ENCODE data around the gene NEK6.

The NEK6 gene

DNA sequence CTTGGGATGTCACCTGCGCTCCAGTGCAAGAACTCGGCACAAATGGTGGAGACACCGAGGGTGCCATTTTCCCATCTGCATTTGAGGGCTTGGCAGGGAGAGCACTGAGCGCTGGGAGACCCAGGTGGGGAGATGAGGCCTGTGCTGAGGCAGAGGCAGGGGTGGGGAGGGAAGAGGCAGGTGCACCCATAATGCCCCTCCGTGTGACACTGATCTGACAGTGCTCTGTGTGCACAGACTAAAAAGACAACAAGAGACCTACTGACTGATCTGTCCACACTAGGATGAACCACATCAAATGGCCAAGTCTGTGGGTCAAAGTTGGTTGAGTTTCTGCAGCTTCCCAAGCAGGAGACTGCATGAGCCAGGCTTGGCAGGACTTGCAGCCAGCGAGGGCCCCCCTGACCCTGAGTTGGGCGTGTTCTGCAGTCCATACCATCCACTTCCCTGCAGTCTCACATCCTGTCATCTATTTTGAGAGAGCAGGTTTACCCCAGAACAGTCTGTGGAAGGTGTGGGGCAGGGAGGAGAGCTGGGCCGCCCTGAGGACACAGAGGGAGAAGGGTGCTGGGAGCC is 41.9 kb downstream of the NEK6 start:
- Mint-ChIP-seq H3K27me3 (ENCODE audit: low read depth) (peaks cover 3% of the 10 kb centered on the region), H3K27ac (no peak overlapping the region), H3K4me1 (ENCODE audit: low read depth) (no peaks in the 10 kb centered on the region), H3K4me3 (no peak overlapping the region), H3K9me3 (no peaks in the 10 kb centered on the region), H3K36me3 (ENCODE audit: low read depth) (no peaks in the 10 kb centered on the region)

- H3K9me3 Mint-ChIP-seq = no peaks in the 10 kb centered on the region
- no peak overlapping the region for H3K4me3 Mint-ChIP-seq
- no peak overlapping the region for H3K27ac Mint-ChIP-seq
- H3K27me3 Mint-ChIP-seq (ENCODE audit: low read depth) = no peaks in the 10 kb centered on the region
- H3K4me1 Mint-ChIP-seq (ENCODE audit: low read depth) = no peaks in the 10 kb centered on the region
- no peaks in the 10 kb centered on the region for H3K36me3 Mint-ChIP-seq (ENCODE audit: low read depth)
These were observed 42.6 kb downstream of the NEK6 start for GRCh38 chr9:124300312-124300711.

- Mint-ChIP-seq H3K27me3 (ENCODE audit: low read depth) (peaks cover 3% of the 10 kb centered on the region), H3K4me1 (ENCODE audit: low read depth) (no peaks in the 10 kb centered on the region), H3K36me3 (ENCODE audit: low read depth) (no peaks in the 10 kb centered on the region), H3K9me3 (no peaks in the 10 kb centered on the region), H3K27ac (no peak overlapping the region), H3K4me3 (no peak overlapping the region)
These were observed 45.2 kb downstream of the NEK6 start for GRCh38 chr9:124302921-124303320.

- Mint-ChIP-seq H3K27ac (no peak overlapping the region), H3K27me3 (ENCODE audit: low read depth) (peaks cover 3% of the 10 kb centered on the region), H3K36me3 (ENCODE audit: low read depth) (no peaks in the 10 kb centered on the region), H3K4me1 (ENCODE audit: low read depth) (no peaks in the 10 kb centered on the region), H3K4me3 (no peak overlapping the region), H3K9me3 (no peaks in the 10 kb centered on the region)
These were observed 46.0 kb downstream of the NEK6 start for GRCh38 chr9:124303762-124304161.

DNA sequence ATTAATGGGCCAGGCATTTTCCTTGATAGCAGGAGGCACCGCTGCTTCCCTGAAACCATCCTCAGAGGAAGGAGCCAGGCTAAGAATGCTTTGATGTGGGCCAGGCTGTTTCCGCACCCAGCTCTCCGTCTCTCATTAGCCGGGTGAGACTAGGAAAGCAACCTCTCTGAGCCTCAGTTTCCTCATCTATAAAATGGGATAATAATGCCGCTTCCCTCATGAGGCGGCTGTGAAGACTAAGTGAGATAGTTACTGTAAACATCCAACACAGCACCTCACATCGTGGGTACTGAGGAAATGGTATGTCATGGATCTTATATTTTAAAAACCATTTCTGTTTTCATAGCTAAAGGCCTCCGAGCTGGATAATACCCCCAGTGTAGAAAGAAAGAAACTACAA is 46.5 kb downstream of the NEK6 start:
- Mint-ChIP-seq H3K4me3 (no peak overlapping the region), H3K4me1 (ENCODE audit: low read depth) (no peaks in the 10 kb centered on the region), H3K9me3 (no peaks in the 10 kb centered on the region), H3K36me3 (ENCODE audit: low read depth) (no peaks in the 10 kb centered on the region), H3K27ac (no peak overlapping the region), H3K27me3 (ENCODE audit: low read depth) (peaks cover 3% of the 10 kb centered on the region)

DNA sequence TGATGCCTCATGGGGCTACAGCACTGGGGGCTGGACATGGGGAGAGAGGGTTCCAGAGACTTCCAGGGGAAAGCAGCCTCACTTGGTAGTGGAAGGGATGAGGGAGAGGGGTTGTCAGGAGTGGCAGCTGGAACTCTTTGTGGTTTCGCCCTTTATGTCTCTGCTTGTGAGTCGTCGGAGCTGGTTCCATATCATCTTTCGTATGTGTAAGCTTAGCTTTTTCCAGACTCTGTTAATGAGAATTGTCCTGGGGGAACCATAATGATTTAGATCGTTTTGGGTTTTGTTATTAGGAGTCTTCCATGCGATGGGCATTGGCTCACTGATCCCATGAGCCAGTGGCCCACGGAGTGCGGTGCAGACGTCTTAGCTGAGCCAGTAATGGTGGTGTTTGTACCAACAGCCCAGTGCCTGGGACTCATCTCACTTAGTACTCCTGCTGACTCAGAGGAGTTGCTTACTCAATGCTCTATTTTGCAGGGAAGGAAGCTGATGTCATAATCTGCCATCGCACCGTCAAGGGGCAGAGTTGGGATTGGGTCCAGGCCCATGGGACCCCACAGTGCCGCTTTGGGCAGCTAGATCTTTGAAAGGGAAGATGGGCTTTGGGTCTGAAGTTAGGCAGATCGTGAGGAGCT is 48.5 kb downstream of the NEK6 start:
- H3K27ac Mint-ChIP-seq = no peak overlapping the region

GRCh38 chr9:124307379-124308030 is 49.8 kb downstream of the NEK6 start:
- Mint-ChIP-seq H3K27me3 (ENCODE audit: low read depth) (peaks cover 3% of the 10 kb centered on the region), H3K36me3 (ENCODE audit: low read depth) (no peaks in the 10 kb centered on the region), H3K27ac (no peak overlapping the region), H3K4me3 (no peak overlapping the region), H3K9me3 (no peaks in the 10 kb centered on the region), H3K4me1 (ENCODE audit: low read depth) (no peaks in the 10 kb centered on the region)

More for the DNA sequence above, 48.5 kb downstream of the NEK6 start:
- Mint-ChIP-seq H3K4me1 (ENCODE audit: low read depth) (no peaks in the 10 kb centered on the region), H3K9me3 (no peaks in the 10 kb centered on the region), H3K4me3 (no peak overlapping the region), H3K27me3 (ENCODE audit: low read depth) (peaks cover 3% of the 10 kb centered on the region), H3K36me3 (ENCODE audit: low read depth) (no peaks in the 10 kb centered on the region)

- Mint-ChIP-seq H3K27ac (no peak overlapping the region), H3K4me3 (no peak overlapping the region), H3K27me3 (ENCODE audit: low read depth) (peaks cover 3% of the 10 kb centered on the region), H3K36me3 (ENCODE audit: low read depth) (no peaks in the 10 kb centered on the region), H3K4me1 (ENCODE audit: low read depth) (no peaks in the 10 kb centered on the region), H3K9me3 (no peaks in the 10 kb centered on the region)
These were observed 51.1 kb downstream of the NEK6 start for GRCh38 chr9:124308606-124309491.

- Mint-ChIP-seq H3K4me1 (ENCODE audit: low read depth) (no peaks in the 10 kb centered on the region), H3K27ac (no peak overlapping the region), H3K36me3 (ENCODE audit: low read depth) (no peaks in the 10 kb centered on the region), H3K4me3 (no peak overlapping the region), H3K9me3 (no peaks in the 10 kb centered on the region), H3K27me3 (ENCODE audit: low read depth) (peaks cover 3% of the 10 kb centered on the region)
These were observed 51.9 kb downstream of the NEK6 start for GRCh38 chr9:124309667-124310084.

DNA sequence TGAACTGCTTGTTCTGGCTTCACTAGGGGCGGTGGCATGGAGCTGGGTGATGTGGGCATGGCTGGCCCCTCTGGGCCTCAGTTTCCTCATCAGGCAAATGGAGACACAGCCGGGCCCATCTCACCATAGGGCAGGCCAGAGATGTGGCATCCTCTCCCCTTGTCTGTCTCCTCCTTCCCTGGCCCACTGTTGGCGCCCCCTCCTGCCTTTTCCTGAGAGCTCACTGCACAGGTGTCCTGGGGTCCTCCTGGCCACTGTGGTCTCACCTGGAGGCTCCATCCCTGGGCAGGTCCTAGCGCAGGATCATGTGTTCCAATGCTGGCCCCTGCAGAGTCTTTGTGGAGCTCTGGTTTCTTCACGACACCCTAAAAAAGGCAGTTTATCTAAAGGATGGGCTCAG is 53.5 kb downstream of the NEK6 start:
- peaks cover 2% of the 10 kb centered on the region for H3K27me3 Mint-ChIP-seq (ENCODE audit: low read depth)
- H3K4me3 Mint-ChIP-seq = no peak overlapping the region
- no peaks in the 10 kb centered on the region for H3K4me1 Mint-ChIP-seq (ENCODE audit: low read depth)
- no peaks in the 10 kb centered on the region for H3K36me3 Mint-ChIP-seq (ENCODE audit: low read depth)
- no peaks in the 10 kb centered on the region for H3K9me3 Mint-ChIP-seq
- H3K27ac Mint-ChIP-seq = no peak overlapping the region

GRCh38 chr9:124312290-124313265 is 54.8 kb downstream of the NEK6 start:
- H3K27ac Mint-ChIP-seq = no peak overlapping the region
- H3K36me3 Mint-ChIP-seq (ENCODE audit: low read depth) = no peaks in the 10 kb centered on the region
- no peaks in the 10 kb centered on the region for H3K27me3 Mint-ChIP-seq (ENCODE audit: low read depth)
- no peaks in the 10 kb centered on the region for H3K9me3 Mint-ChIP-seq
- no peak overlapping the region for H3K4me3 Mint-ChIP-seq
- H3K4me1 Mint-ChIP-seq (ENCODE audit: low read depth) = no peaks in the 10 kb centered on the region

- H3K27ac Mint-ChIP-seq = no peak overlapping the region
- H3K4me1 Mint-ChIP-seq (ENCODE audit: low read depth) = no peaks in the 10 kb centered on the region
- H3K9me3 Mint-ChIP-seq = no peaks in the 10 kb centered on the region
- no peaks in the 10 kb centered on the region for H3K36me3 Mint-ChIP-seq (ENCODE audit: low read depth)
- no peaks in the 10 kb centered on the region for H3K27me3 Mint-ChIP-seq (ENCODE audit: low read depth)
- no peak overlapping the region for H3K4me3 Mint-ChIP-seq
These were observed 56.2 kb downstream of the NEK6 start for GRCh38 chr9:124313940-124314339.

DNA sequence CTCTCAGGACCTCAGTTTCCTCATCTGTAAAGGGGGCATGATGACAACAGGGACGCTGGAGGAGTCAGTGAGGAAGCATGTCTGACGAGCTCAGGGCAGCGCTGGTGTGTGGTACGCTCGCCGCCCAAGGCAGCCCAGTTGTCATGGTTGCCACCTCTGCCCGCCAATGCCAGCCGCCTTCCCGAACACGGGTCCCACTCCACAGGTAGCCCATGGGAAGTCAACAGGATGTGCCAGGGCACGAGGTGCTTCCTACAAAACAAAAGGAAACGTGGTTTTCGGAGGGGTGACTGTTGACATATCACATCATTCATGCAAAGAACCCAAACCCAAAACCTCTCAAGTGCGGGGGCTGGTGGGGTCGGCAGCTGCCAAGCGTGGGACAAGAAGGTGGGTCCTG is 58.1 kb downstream of the NEK6 start:
- Mint-ChIP-seq H3K27ac (no peak overlapping the region), H3K36me3 (ENCODE audit: low read depth) (no peaks in the 10 kb centered on the region), H3K27me3 (ENCODE audit: low read depth) (no peaks in the 10 kb centered on the region), H3K4me3 (no peak overlapping the region), H3K9me3 (no peaks in the 10 kb centered on the region), H3K4me1 (ENCODE audit: low read depth) (no peaks in the 10 kb centered on the region)
